ENCODE results near the gene LMAN1.

LMAN1 gene

DNA sequence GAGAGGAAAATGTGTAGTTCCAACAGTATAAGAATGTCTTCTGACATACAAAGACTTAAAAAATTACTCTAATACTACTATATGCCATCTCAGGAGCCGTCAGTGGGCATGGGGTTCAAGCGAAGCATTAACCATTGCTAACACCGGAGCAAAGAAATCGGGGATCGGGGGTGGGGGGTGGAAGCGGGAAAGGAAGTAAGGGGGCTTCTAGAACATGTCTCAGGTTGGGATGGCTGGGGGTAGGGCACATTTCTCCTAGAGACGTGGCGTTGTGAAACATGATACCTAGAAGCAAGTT lies 702 bp downstream of the LMAN1 start:
- H3K4me3 ChIP-seq (ENCODE audit: low read depth in 1 of 2, low read length in 2 of 2) = peak overlapping the region; percentile 75 to 97
- H3K9me3 ChIP-seq (ENCODE audit: low read length) = no peaks in the 10 kb centered on the region
- H3K36me3 ChIP-seq (ENCODE audit: insufficient read depth, low read length) = peaks cover 19% of the 10 kb centered on the region
- peak overlapping the region; percentile 51 for H3K9ac ChIP-seq (ENCODE audit: low read length)
- peak overlapping the region; percentile 82 for H3K27ac ChIP-seq (ENCODE audit: low read depth, low read length)
- peaks cover 7% of the 10 kb centered on the region for H3K4me1 ChIP-seq (ENCODE audit: insufficient read depth, low read length)
- H3K27me3 ChIP-seq (ENCODE audit: control insufficient read depth in 1 of 2, insufficient read depth in 2 of 2, low read length in 2 of 2) = no peaks in the 10 kb centered on the region

DNA sequence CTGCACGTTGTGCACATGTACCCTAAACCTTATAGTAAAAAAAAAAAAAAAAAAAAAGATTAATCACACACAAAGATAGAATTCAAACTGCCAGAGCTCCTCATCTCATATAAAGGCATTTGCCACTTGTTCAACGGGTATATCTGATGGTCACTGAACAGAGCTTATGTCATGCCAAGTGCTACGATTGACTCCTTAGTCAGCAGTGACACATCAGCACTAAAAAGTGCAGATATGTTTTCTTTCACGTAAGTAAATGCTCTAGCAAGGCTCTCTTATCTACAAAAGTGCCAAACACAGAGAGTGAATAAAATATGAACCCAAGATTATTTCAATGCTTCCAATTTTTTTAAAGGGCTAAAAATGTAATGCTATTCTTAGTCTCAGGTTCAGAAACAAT lies 1.1 kb downstream of the LMAN1 start:
- Histone ChIP-seq H3K27ac (ENCODE audit: low read depth, low read length) (no peak overlapping the region), H3K9me3 (ENCODE audit: low read length) (no peaks in the 10 kb centered on the region), H3K36me3 (ENCODE audit: insufficient read depth, low read length) (peaks cover 23% of the 10 kb centered on the region), H3K4me1 (ENCODE audit: insufficient read depth, low read length) (peaks cover 7% of the 10 kb centered on the region), H3K4me3 (ENCODE audit: low read depth in 1 of 2, low read length in 2 of 2) (peak overlapping the region in 1 of 2 donors; percentile 75), H3K9ac (ENCODE audit: low read length) (peak overlapping the region; percentile 51), H3K27me3 (ENCODE audit: control insufficient read depth in 1 of 2, insufficient read depth in 2 of 2, low read length in 2 of 2) (no peaks in the 10 kb centered on the region)

DNA sequence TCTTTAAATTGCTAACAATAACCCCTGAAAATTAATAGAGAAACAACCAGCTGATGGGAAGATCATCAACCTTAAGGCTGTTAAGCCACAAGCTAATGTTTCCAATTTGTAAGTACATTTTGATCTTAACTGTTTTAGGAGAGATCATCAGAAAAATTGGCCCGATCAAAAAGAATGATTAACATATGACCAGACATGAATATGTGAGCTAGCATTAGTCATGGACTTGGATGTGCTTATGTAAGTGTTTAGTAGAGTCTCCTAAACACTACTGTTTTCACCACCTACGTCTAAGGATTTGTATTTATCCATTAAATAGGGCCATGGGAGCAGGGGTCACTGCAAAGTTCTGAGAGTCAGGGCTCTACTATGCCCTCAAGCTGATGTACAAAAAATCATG lies 4.3 kb downstream of the LMAN1 start:
- Histone ChIP-seq H3K27ac (ENCODE audit: low read depth, low read length) (no peak overlapping the region), H3K4me3 (ENCODE audit: low read depth in 1 of 2, low read length in 2 of 2) (no peak overlapping the region), H3K4me1 (ENCODE audit: insufficient read depth, low read length) (no peaks in the 10 kb centered on the region), H3K9me3 (ENCODE audit: low read length) (no peaks in the 10 kb centered on the region), H3K9ac (ENCODE audit: low read length) (no peak overlapping the region), H3K36me3 (ENCODE audit: insufficient read depth, low read length) (peaks cover 49% of the 10 kb centered on the region), H3K27me3 (ENCODE audit: control insufficient read depth in 1 of 2, insufficient read depth in 2 of 2, low read length in 2 of 2) (no peaks in the 10 kb centered on the region)

DNA sequence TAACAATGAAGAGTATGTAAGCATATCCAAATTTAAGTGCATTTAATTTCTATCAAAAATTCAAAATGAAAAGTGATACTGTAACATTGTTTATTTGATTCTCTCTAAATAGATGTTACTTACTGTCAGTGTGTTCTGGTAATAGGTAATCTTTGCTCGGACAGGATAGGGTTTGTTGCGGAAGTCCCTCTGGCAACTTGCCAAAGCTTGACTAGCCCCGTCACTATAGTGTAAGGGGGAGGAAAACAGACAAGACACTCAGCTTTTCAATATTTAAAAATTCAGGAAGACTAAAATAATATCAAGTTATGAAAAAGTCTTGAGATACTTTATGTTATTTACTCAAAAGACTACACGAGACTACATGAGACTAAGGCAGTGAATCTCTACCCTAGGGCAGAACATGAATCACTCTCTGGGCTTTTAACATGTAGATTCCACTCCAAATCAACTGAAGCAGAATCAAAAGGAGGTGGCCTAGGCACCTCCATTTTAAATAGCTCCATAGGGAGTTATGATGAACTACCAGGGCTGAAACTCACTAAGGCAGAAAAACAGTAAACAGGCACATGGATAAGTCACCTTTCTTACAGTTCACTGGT lies 5.9 kb downstream of the LMAN1 start:
- Histone ChIP-seq H3K4me3 (ENCODE audit: low read depth in 1 of 2, low read length in 2 of 2) (no peak overlapping the region), H3K9me3 (ENCODE audit: low read length) (no peaks in the 10 kb centered on the region), H3K9ac (ENCODE audit: low read length) (no peak overlapping the region), H3K27me3 (ENCODE audit: control insufficient read depth in 1 of 2, insufficient read depth in 2 of 2, low read length in 2 of 2) (no peaks in the 10 kb centered on the region), H3K27ac (ENCODE audit: low read depth, low read length) (no peak overlapping the region), H3K4me1 (ENCODE audit: insufficient read depth, low read length) (no peaks in the 10 kb centered on the region), H3K36me3 (ENCODE audit: insufficient read depth, low read length) (peaks cover 63% of the 10 kb centered on the region)

DNA sequence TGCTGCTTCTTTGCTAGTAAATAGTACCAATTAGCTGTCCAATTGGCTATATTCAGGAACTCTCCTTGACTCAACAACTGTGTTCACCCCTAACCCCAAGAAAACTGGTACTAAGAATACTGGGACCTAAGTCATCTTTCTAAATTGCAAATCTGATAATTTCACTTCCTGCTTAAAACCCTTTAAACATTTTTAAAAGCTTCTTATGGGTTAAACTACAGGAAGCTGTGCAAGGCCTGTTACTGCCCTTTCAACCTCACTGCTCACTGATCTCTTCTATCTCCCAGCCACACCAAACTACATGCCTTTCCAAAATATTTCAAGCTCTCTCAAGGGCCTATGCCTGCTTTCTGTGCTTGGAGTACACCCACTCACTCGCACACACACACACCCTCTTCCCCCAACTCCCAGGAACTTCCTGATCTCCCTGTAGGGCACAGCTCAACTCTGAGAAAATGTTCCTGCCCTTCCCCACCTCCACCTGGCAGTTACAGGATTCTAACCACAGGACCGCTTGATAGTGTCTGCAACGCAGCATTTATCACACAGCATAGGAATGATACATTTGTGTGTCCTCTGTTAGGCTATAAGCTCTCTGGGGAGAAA lies 6.7 kb downstream of the LMAN1 start:
- H3K9me3 ChIP-seq (ENCODE audit: low read length) = no peaks in the 10 kb centered on the region
- H3K4me1 ChIP-seq (ENCODE audit: insufficient read depth, low read length) = no peaks in the 10 kb centered on the region
- H3K36me3 ChIP-seq (ENCODE audit: insufficient read depth, low read length) = peaks cover 69% of the 10 kb centered on the region
- no peak overlapping the region for H3K27ac ChIP-seq (ENCODE audit: low read depth, low read length)
- H3K9ac ChIP-seq (ENCODE audit: low read length) = no peak overlapping the region
- no peak overlapping the region for H3K4me3 ChIP-seq (ENCODE audit: low read depth in 1 of 2, low read length in 2 of 2)
- no peaks in the 10 kb centered on the region for H3K27me3 ChIP-seq (ENCODE audit: control insufficient read depth in 1 of 2, insufficient read depth in 2 of 2, low read length in 2 of 2)

DNA sequence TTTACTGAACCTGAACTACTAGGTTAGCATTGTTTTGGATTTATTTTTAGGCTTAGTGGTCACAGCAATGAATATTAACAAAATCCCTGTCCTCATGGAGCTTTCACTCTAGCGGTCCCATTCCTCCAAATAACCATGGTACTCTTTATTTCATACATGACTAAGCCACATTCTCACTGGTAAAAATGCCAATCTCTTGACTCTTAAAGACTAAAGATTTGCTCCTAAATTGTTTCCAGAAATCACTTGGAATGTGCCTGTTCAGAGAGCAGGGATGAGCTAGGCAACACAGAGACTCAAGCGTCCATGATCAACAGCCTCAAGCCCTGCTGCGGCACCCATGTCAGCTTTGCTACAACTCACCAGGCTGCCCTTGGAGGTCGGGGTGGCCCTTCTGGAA lies 13.5 kb downstream of the LMAN1 start:
- H3K27ac ChIP-seq (ENCODE audit: low read depth, low read length) = no peak overlapping the region
- H3K4me3 ChIP-seq (ENCODE audit: low read depth in 1 of 2, low read length in 2 of 2) = no peak overlapping the region
- no peaks in the 10 kb centered on the region for H3K4me1 ChIP-seq (ENCODE audit: insufficient read depth, low read length)
- peaks cover 41% of the 10 kb centered on the region for H3K36me3 ChIP-seq (ENCODE audit: insufficient read depth, low read length)
- no peaks in the 10 kb centered on the region for H3K9me3 ChIP-seq (ENCODE audit: low read length)
- H3K9ac ChIP-seq (ENCODE audit: low read length) = no peak overlapping the region
- no peaks in the 10 kb centered on the region for H3K27me3 ChIP-seq (ENCODE audit: control insufficient read depth in 1 of 2, insufficient read depth in 2 of 2, low read length in 2 of 2)

DNA sequence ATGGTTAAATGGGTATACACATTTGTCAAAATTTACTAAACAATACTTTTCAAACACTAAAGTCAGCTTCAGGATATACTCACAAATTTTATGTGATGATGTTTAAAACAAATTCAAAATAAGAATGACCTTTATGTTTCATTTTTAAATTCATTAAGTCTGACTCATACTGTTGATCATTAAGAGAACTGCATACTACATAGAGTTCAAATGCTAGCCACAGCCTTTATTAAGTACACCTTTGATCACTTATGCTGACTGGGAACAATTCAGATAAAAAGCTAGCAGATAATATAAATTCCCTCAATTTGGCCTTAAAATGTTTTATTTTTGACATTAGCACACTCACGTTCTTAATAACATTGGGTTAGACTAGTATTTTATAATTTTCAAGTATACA lies 14.1 kb downstream of the LMAN1 start:
- no peaks in the 10 kb centered on the region for H3K27me3 ChIP-seq (ENCODE audit: control insufficient read depth in 1 of 2, insufficient read depth in 2 of 2, low read length in 2 of 2)
- no peak overlapping the region for H3K9ac ChIP-seq (ENCODE audit: low read length)
- peaks cover 4% of the 10 kb centered on the region for H3K9me3 ChIP-seq (ENCODE audit: low read length)
- H3K4me1 ChIP-seq (ENCODE audit: insufficient read depth, low read length) = no peaks in the 10 kb centered on the region
- peaks cover 46% of the 10 kb centered on the region for H3K36me3 ChIP-seq (ENCODE audit: insufficient read depth, low read length)
- H3K4me3 ChIP-seq (ENCODE audit: low read depth in 1 of 2, low read length in 2 of 2) = no peak overlapping the region
- H3K27ac ChIP-seq (ENCODE audit: low read depth, low read length) = no peak overlapping the region

DNA sequence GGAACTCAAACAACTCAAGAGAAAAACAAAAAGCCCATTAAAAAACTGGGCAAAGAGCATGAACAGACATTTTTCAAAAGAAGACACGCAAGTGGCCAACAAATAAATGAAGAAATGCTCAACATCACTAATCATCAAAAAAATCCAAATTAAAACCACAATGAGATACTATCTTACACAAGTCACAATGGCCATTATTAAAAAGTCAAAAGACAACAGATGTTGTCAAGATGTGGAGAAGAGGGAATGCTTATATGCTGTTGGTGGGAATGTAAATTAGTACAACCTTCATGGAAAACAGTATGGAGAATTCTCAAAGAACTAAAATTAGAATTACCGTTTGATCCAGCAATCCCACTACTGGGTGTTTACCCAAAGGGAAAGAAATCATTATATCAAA lies 15.1 kb downstream of the LMAN1 start:
- Histone ChIP-seq H3K4me1 (ENCODE audit: insufficient read depth, low read length) (no peaks in the 10 kb centered on the region), H3K27ac (ENCODE audit: low read depth, low read length) (no peak overlapping the region), H3K9me3 (ENCODE audit: low read length) (peaks cover 6% of the 10 kb centered on the region), H3K36me3 (ENCODE audit: insufficient read depth, low read length) (peaks cover 46% of the 10 kb centered on the region), H3K27me3 (ENCODE audit: control insufficient read depth in 1 of 2, insufficient read depth in 2 of 2, low read length in 2 of 2) (no peaks in the 10 kb centered on the region), H3K9ac (ENCODE audit: low read length) (no peak overlapping the region), H3K4me3 (ENCODE audit: low read depth in 1 of 2, low read length in 2 of 2) (no peak overlapping the region)

DNA sequence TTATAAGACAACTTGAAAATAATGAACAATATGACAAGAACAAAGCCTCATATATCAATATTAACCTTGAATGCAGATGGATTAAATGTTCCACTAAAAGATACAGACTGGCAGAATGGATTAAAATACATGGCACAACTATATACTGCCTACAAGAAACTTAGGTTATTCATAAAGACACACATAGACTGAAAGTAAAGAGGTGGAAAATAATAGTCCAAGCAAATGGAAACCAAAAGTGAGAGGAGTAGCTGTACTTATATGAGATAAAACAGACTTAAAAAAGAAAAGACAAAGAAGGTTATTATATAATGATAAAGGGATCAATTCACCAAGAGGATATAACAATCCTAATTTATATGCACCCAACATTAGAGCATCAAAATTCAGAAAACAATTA lies 18.2 kb downstream of the LMAN1 start:
- H3K9me3 ChIP-seq (ENCODE audit: low read length) = peaks cover 6% of the 10 kb centered on the region
- H3K36me3 ChIP-seq (ENCODE audit: insufficient read depth, low read length) = peaks cover 42% of the 10 kb centered on the region
- H3K27me3 ChIP-seq (ENCODE audit: control insufficient read depth in 1 of 2, insufficient read depth in 2 of 2, low read length in 2 of 2) = no peaks in the 10 kb centered on the region
- H3K9ac ChIP-seq (ENCODE audit: low read length) = no peak overlapping the region
- H3K4me1 ChIP-seq (ENCODE audit: insufficient read depth, low read length) = no peaks in the 10 kb centered on the region
- H3K27ac ChIP-seq (ENCODE audit: low read depth, low read length) = no peak overlapping the region
- H3K4me3 ChIP-seq (ENCODE audit: low read depth in 1 of 2, low read length in 2 of 2) = no peak overlapping the region

DNA sequence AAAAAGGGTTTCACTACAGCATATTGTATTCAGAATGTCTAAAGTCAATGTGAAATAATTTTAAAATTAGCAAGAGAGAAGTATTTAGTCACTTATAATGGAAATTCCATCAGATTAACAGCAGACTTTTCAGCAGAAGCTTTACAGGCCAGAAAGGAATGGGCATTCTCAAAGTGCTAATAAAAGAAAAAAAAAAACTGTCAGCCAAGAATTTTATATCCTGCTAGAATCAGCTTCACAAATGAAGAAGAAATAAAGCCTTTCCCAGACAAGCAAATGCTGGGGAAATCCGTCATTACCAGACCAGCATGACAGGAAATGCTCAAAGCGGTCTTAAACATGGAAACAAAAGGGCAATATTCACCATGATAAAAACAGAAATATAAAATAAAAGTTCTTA lies 18.8 kb downstream of the LMAN1 start:
- Histone ChIP-seq H3K9ac (ENCODE audit: low read length) (no peak overlapping the region), H3K4me3 (ENCODE audit: low read depth in 1 of 2, low read length in 2 of 2) (no peak overlapping the region), H3K27ac (ENCODE audit: low read depth, low read length) (no peak overlapping the region), H3K4me1 (ENCODE audit: insufficient read depth, low read length) (no peaks in the 10 kb centered on the region), H3K36me3 (ENCODE audit: insufficient read depth, low read length) (peaks cover 37% of the 10 kb centered on the region), H3K9me3 (ENCODE audit: low read length) (peaks cover 6% of the 10 kb centered on the region), H3K27me3 (ENCODE audit: control insufficient read depth in 1 of 2, insufficient read depth in 2 of 2, low read length in 2 of 2) (no peaks in the 10 kb centered on the region)

DNA sequence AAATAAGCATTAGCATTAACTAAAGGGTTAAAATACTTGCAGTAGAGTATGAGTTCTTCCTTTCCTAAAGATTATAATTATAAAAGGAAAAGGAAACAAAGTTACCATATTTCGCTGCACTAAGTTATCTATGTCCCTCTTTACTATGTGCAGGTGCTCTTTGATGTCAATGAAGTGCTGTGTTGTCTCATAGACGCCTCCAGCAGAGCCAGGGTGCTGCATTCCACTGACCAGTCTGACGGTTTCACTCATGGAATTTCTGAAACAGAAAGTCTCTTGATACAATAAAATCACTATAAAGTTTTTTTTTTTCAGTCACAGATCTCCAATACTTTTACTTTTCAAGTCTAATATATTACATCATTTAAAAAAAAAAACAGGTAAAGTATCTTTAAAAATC lies 26.1 kb downstream of the LMAN1 start:
- H3K4me1 ChIP-seq (ENCODE audit: insufficient read depth, low read length) = no peaks in the 10 kb centered on the region
- H3K36me3 ChIP-seq (ENCODE audit: insufficient read depth, low read length) = peaks cover 40% of the 10 kb centered on the region

DNA sequence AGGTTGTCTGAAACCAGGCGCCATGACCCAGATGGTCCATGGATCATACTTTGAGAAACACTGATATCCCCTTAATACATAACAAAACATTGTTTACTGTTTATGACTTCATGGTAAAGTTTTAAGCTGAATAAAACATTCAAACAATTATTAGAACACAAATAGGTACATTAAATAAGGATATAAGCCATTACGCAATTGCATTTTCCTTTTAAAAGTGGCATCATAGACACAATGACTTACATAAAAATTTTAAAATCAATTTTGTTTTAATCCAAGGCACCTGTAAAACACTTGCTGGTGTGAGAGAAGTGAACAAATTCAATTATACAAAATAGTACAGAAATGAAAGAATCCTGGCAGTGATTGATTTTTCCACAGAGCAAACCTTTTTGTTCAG lies 30.4 kb downstream of the LMAN1 start:
- Histone ChIP-seq H3K9ac (ENCODE audit: low read length) (no peak overlapping the region), H3K4me1 (ENCODE audit: insufficient read depth, low read length) (no peaks in the 10 kb centered on the region), H3K9me3 (ENCODE audit: low read length) (no peaks in the 10 kb centered on the region), H3K36me3 (ENCODE audit: insufficient read depth, low read length) (peaks cover 30% of the 10 kb centered on the region), H3K27me3 (ENCODE audit: control insufficient read depth in 1 of 2, insufficient read depth in 2 of 2, low read length in 2 of 2) (no peaks in the 10 kb centered on the region), H3K27ac (ENCODE audit: low read depth, low read length) (no peak overlapping the region), H3K4me3 (ENCODE audit: low read depth in 1 of 2, low read length in 2 of 2) (no peak overlapping the region)

More for the DNA sequence above, 26.1 kb downstream of the LMAN1 start:
- H3K9me3 ChIP-seq (ENCODE audit: low read length) = no peaks in the 10 kb centered on the region
- H3K27me3 ChIP-seq (ENCODE audit: control insufficient read depth in 1 of 2, insufficient read depth in 2 of 2, low read length in 2 of 2) = no peaks in the 10 kb centered on the region
- H3K9ac ChIP-seq (ENCODE audit: low read length) = no peak overlapping the region
- H3K4me3 ChIP-seq (ENCODE audit: low read depth in 1 of 2, low read length in 2 of 2) = no peak overlapping the region
- H3K27ac ChIP-seq (ENCODE audit: low read depth, low read length) = no peak overlapping the region
